ENCODE measurements around the gene IZUMO1. TPM values are rescaled to one million over a fixed set of nuclear protein-coding genes. Genes with fewer than 3 reads are reported as not detected.

Gene IZUMO1
- total and polyA plus RNA-seq, 2 donors (not counting 3 experiments of a cell fraction or from before 2014, with no cell fraction given) = 0.18 to 1.2 TPM

- no peak for TF ChIP-seq JUN (IDR thresholded peaks at IDR 0.05; ENCODE audit: borderline replicate concordance, insufficient read depth, insufficient read length, low read depth)
- no peak for TF ChIP-seq FOS (IDR thresholded peaks at IDR 0.05; ENCODE audit: borderline replicate concordance, insufficient read depth, low read length)
- no peak for TF ChIP-seq MYC (IDR thresholded peaks at IDR 0.05; ENCODE audit: low read depth, low read length)
- no peak for TF ChIP-seq GATA2 (IDR thresholded peaks at IDR 0.05; ENCODE audit: insufficient read depth, insufficient read length, low read depth, low read length)
- TF ChIP-seq POLR2A (IDR thresholded peaks at IDR 0.05; ENCODE audit: low read depth, low read length) = no peak
- TF ChIP-seq POLR2AphosphoS5 (IDR thresholded peaks at IDR 0.05; ENCODE audit: insufficient read depth, low read depth, low read length) = no peak
- TF ChIP-seq MAX (IDR thresholded peaks at IDR 0.05; ENCODE audit: insufficient read depth, insufficient read length) = no peak
- TF ChIP-seq CTCF (IDR thresholded peaks at IDR 0.05; ENCODE audit: extremely low read depth in 1 of 2, insufficient read depth in 1 of 2, low read depth in 1 of 2, low read length in 2 of 2) = no peak
- no peak for TF ChIP-seq EZH2 (IDR thresholded peaks at IDR 0.05; ENCODE audit: borderline replicate concordance, low read depth, low read length, severe bottlenecking)
- CTCF ChIA-PET = interaction anchor here (0.5 to 3.9 kb wide), 5 partner anchors 10 to 861 kb away, joined by 3 to 29 read pairs (median 3); partner anchors contain the start of gene CA11
Observed at GRCh38 chr19:48716562-48717291, 30.0 kb downstream of the IZUMO1 start.

More at GRCh38 chr19:48716562-48717291, 30.0 kb downstream of the IZUMO1 start:
- peak overlapping the region; percentile 56 for H2AFZ ChIP-seq (ENCODE audit: low read depth, low read length)
- H3K27me3 ChIP-seq (ENCODE audit: control insufficient read depth in 2 of 2, insufficient read depth in 2 of 2, low read length in 2 of 2) = no peaks in the 10 kb centered on the region
- H3K9me1 ChIP-seq (replicated peaks; ENCODE audit: control insufficient read depth, extremely low read depth, insufficient read depth, low read length) = no peaks in the 10 kb centered on the region
- H3K36me3 ChIP-seq (ENCODE audit: control insufficient read depth in 2 of 2, extremely low read depth in 1 of 2, insufficient read depth in 2 of 2, low read length in 2 of 2) = peaks cover 0 to 6% of the 10 kb centered on the region in 2 experiments
- POLR2A ChIA-PET = interaction anchor here (0.9 kb wide), 1 partner anchor 8 kb away, joined by 8 read pairs; no protein-coding TSS in a partner anchor
- FAIRE-seq (no peak), DNase-seq (ENCODE audit: low read depth, low spot score) (peak; percentile 35)
- dilution Hi-C loops (cut with MboI; ENCODE audit: extremely low pct_ligation_motif_present, low sequenced_read_pairs) (no loop called here), intact Hi-C loops (cut with micrococcal nuclease) (no loop called here)
- H3K79me2 ChIP-seq (ENCODE audit: control insufficient read depth, insufficient read depth, low read length) = no peaks in the 10 kb centered on the region
- no peak overlapping the region for H3K4me3 ChIP-seq (replicated peaks in 1 of 3; ENCODE audit: insufficient read depth in 1 of 3, low read depth in 1 of 3, low read length in 3 of 3)
- H3K27ac ChIP-seq (ENCODE audit: insufficient read depth, low read depth, low read length) = no peak overlapping the region
- no peaks in the 10 kb centered on the region for H3K9me3 ChIP-seq (replicated peaks; ENCODE audit: control insufficient read depth, insufficient read depth, low read length)
- H3K4me2 ChIP-seq (ENCODE audit: insufficient read depth, low read length) = no peak overlapping the region
- no TSS peak for BruUV-seq (replicated peaks)
- H4K20me1 ChIP-seq (replicated peaks; ENCODE audit: control insufficient read depth, extremely low read depth, insufficient read depth, low read length) = no peaks in the 10 kb centered on the region
- H3K9ac ChIP-seq (replicated peaks; ENCODE audit: extremely low read depth, insufficient read depth, low read length) = no peak overlapping the region
- H3K4me1 ChIP-seq (ENCODE audit: control insufficient read depth, extremely low read depth, insufficient read depth, low read length) = peaks cover 15% of the 10 kb centered on the region

Data from endothelial cell of umbilical vein (primary cell).